Endometrium (tissue), 2 donors: Measurements from ENCODE around the gene SNX5.

Source experiments
- FAIRE-seq: peaks from 2 replicates; lab custom pipeline; 2012; peaks lifted over from hg19 to GRCh38; lab: Jason Lieb, UNC
- donor health status: control.
- donor health status: control.

SNX5 gene

GRCh38 chr20:17916433-17916891 lies 52.1 kb downstream of the SNX5 start:
- no peak for FAIRE-seq

- FAIRE-seq = no peak
Observed at GRCh38 chr20:17914957-17915356, 53.6 kb downstream of the SNX5 start.

GRCh38 chr20:17912916-17913315 lies 55.7 kb downstream of the SNX5 start:
- FAIRE-seq = no peak

- no peak for FAIRE-seq
Observed at GRCh38 chr20:17911927-17912326, 56.7 kb downstream of the SNX5 start.

- FAIRE-seq = no peak
Observed at GRCh38 chr20:17910828-17911294, 57.7 kb downstream of the SNX5 start.

GRCh38 chr20:17909869-17910321 lies 58.7 kb downstream of the SNX5 start:
- FAIRE-seq = peak; percentile 4

- no peak for FAIRE-seq
Observed at GRCh38 chr20:17905544-17905943, 63.0 kb downstream of the SNX5 start.

- no peak for FAIRE-seq
Observed at GRCh38 chr20:17904027-17904426, 64.6 kb downstream of the SNX5 start.

- no peak for FAIRE-seq
Observed at GRCh38 chr20:17902531-17903083, 66.0 kb downstream of the SNX5 start.

- FAIRE-seq = no peak
Observed at GRCh38 chr20:17901971-17902370, 66.6 kb downstream of the SNX5 start.

- peak; percentile 93 for FAIRE-seq
Observed at GRCh38 chr20:17898548-17898994, 70.0 kb downstream of the SNX5 start.

- no peak for FAIRE-seq
Observed at GRCh38 chr20:17897566-17898307, 70.9 kb downstream of the SNX5 start.

- no peak for FAIRE-seq
Observed at GRCh38 chr20:17896771-17897369, 71.7 kb downstream of the SNX5 start.

- FAIRE-seq = no peak
Observed at GRCh38 chr20:17896193-17896723, 72.3 kb downstream of the SNX5 start.

- FAIRE-seq = no peak
Observed at GRCh38 chr20:17895641-17896171, 72.9 kb downstream of the SNX5 start.

GRCh38 chr20:17893445-17893844 lies 75.1 kb downstream of the SNX5 start:
- FAIRE-seq = no peak

- FAIRE-seq = no peak
Observed at GRCh38 chr20:17892189-17892938, 76.2 kb downstream of the SNX5 start.
